ENCODE measurements around the gene TIMELESS.
"Not testable (repeated sequence)": the region's sequence is repeated elsewhere in the genome, so short reads cannot be mapped to it uniquely, and the experiment has no call there.

GRCh38 chr12:56494481-56494880, 45.3 kb upstream of the TIMELESS start:
- TF ChIP-seq CTCF (IDR thresholded peaks at IDR 0.05; ENCODE audit: low read length); EZH2 (optimal IDR thresholded peaks at IDR 0.05; ENCODE audit: low read depth, low read length): not testable (repeated sequence)
